ENCODE data around the gene DDA1.

DNA sequence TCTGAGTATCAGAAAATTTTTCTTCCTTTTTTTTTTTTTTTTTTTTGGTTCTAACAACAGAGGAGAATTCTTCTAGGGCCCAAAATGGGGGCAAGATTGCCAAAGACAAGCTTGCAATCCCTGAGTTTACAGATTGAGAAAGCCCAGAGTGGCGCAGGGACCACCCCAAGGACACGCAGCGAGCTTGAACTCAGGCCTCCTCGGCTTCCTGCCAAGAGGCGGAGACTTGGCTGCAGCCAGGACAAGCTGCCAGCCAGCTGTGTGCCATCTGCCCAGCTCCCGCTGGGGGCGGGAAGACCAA lies 4.2 kb upstream of the DDA1 start:
- TF ChIP-seq NFIC (IDR thresholded peaks at IDR 0.05), result peak; percentile 88
- TF ChIP-seq SIN3A (IDR thresholded peaks at IDR 0.05; ENCODE audit: borderline replicate concordance in 2 of 2, control insufficient read depth in 1 of 2, low read depth in 2 of 2, low read length in 2 of 2), result no peak; a peak in 1 of 4 replicates
- TF ChIP-seq, protein P1, sequence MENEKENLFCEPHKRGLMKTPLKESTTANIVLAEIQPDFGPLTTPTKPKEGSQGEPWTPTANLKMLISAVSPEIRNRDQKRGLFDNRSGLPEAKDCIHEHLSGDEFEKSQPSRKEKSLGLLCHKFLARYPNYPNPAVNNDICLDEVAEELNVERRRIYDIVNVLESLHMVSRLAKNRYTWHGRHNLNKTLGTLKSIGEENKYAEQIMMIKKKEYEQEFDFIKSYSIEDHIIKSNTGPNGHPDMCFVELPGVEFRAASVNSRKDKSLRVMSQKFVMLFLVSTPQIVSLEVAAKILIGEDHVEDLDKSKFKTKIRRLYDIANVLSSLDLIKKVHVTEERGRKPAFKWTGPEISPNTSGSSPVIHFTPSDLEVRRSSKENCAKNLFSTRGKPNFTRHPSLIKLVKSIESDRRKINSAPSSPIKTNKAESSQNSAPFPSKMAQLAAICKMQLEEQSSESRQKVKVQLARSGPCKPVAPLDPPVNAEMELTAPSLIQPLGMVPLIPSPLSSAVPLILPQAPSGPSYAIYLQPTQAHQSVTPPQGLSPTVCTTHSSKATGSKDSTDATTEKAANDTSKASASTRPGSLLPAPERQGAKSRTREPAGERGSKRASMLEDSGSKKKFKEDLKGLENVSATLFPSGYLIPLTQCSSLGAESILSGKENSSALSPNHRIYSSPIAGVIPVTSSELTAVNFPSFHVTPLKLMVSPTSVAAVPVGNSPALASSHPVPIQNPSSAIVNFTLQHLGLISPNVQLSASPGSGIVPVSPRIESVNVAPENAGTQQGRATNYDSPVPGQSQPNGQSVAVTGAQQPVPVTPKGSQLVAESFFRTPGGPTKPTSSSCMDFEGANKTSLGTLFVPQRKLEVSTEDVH (IDR thresholded peaks at IDR 0.05; ENCODE audit: low read depth, partially characterized antibody), result no peak
- TF ChIP-seq, protein P2, sequence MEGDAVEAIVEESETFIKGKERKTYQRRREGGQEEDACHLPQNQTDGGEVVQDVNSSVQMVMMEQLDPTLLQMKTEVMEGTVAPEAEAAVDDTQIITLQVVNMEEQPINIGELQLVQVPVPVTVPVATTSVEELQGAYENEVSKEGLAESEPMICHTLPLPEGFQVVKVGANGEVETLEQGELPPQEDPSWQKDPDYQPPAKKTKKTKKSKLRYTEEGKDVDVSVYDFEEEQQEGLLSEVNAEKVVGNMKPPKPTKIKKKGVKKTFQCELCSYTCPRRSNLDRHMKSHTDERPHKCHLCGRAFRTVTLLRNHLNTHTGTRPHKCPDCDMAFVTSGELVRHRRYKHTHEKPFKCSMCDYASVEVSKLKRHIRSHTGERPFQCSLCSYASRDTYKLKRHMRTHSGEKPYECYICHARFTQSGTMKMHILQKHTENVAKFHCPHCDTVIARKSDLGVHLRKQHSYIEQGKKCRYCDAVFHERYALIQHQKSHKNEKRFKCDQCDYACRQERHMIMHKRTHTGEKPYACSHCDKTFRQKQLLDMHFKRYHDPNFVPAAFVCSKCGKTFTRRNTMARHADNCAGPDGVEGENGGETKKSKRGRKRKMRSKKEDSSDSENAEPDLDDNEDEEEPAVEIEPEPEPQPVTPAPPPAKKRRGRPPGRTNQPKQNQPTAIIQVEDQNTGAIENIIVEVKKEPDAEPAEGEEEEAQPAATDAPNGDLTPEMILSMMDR (IDR thresholded peaks at IDR 0.05 in 2 of 3, conservative IDR thresholded peaks at IDR 0.05 in 1 of 3; ENCODE audit: insufficient read depth in 2 of 3, low read depth in 1 of 3, low read length in 3 of 3), result no peak
- no peak for TF ChIP-seq TRIM24 (IDR thresholded peaks at IDR 0.05)

Measured in K562 (cell line).